HL-60 (cell line): ENCODE measurements around the gene PARL.

ENCODE experiments used
- DNase-seq, 2 experiments: peaks; one replicate each; pipeline ENCODE4 v3.0.0-alpha.2; 2010 to 2020; ENCODE audit warnings: low read depth in 1 of 2, low spot score in 1 of 2
- H3K27ac ChIP-seq: fragments of 250-450 bp; sonication (Bioruptor Pico); replicated peaks from 2 replicates; pipeline ENCODE4 v1.5.1; 2020; ENCODE audit warnings: mild to moderate bottlenecking, moderate library complexity
- H3K27me3 ChIP-seq: fragments of 250-450 bp; sonication (Bioruptor Pico); 2 replicates; pipeline ENCODE4 v1.5.1; 2021; ENCODE audit warnings: mild to moderate bottlenecking, moderate library complexity; ENCODE audit not compliant: insufficient read depth, poor library complexity, severe bottlenecking
- H3K4me3 ChIP-seq: replicated peaks from 2 replicates; pipeline ENCODE4 v1.5.1; 2011; ENCODE audit warnings: mild to moderate bottlenecking, control low read depth, low read length; ENCODE audit not compliant: insufficient read depth
- GABPA ChIP-seq: IDR thresholded peaks from 2 replicates; pipeline ENCODE4 v1.6.1; 2012; ENCODE audit warnings: low read depth
- POLR2AphosphoS5 ChIP-seq: IDR thresholded peaks from 2 replicates; pipeline ENCODE4 v1.6.1; 2012; ENCODE audit warnings: low read depth
- SPI1 ChIP-seq: IDR thresholded peaks from 2 replicates; pipeline ENCODE4 v1.6.1; 2012; ENCODE audit warnings: low read depth, mild to moderate bottlenecking, borderline replicate concordance
- TF ChIP-seq, protein P1 (sequence below): IDR thresholded peaks from 2 replicates; pipeline ENCODE4 v1.6.1; 2012; ENCODE audit warnings: low read depth; ENCODE audit not compliant: insufficient replicate concordance
- TF ChIP-seq, protein P2 (sequence below): IDR thresholded peaks from one replicate; pipeline ENCODE4 v1.5.1; 2011; ENCODE audit warnings: low read length, control low read depth, inconsistent platforms; ENCODE audit not compliant: insufficient read depth

The PARL gene

DNA sequence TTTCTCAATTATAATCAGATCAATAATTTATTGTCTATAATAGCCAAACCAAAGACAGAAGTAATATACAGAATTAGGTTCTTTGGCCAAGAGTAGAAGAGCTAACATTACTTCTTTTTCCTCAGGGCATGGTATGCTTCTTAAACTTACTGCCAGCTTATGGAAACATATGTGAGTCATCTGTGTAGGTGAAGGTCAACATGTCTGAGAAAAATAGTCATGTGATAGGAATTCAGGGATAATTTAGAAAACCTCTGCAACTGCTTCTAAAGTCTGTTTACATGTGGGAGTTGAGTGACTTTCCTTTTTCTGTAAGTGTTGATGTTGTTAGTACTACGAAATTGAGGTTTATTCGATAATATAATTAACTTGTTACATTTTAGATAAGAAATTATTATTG lies 40.1 kb downstream of the PARL start:
- DNase-seq, result no peak
- H3K27me3 ChIP-seq, result no peaks in the 10 kb centered on the region
- TF ChIP-seq SPI1 (no peak), POLR2AphosphoS5 (no peak), GABPA (no peak)
- TF ChIP-seq, protein P1, sequence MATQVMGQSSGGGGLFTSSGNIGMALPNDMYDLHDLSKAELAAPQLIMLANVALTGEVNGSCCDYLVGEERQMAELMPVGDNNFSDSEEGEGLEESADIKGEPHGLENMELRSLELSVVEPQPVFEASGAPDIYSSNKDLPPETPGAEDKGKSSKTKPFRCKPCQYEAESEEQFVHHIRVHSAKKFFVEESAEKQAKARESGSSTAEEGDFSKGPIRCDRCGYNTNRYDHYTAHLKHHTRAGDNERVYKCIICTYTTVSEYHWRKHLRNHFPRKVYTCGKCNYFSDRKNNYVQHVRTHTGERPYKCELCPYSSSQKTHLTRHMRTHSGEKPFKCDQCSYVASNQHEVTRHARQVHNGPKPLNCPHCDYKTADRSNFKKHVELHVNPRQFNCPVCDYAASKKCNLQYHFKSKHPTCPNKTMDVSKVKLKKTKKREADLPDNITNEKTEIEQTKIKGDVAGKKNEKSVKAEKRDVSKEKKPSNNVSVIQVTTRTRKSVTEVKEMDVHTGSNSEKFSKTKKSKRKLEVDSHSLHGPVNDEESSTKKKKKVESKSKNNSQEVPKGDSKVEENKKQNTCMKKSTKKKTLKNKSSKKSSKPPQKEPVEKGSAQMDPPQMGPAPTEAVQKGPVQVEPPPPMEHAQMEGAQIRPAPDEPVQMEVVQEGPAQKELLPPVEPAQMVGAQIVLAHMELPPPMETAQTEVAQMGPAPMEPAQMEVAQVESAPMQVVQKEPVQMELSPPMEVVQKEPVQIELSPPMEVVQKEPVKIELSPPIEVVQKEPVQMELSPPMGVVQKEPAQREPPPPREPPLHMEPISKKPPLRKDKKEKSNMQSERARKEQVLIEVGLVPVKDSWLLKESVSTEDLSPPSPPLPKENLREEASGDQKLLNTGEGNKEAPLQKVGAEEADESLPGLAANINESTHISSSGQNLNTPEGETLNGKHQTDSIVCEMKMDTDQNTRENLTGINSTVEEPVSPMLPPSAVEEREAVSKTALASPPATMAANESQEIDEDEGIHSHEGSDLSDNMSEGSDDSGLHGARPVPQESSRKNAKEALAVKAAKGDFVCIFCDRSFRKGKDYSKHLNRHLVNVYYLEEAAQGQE, result no peak
- TF ChIP-seq, protein P2, sequence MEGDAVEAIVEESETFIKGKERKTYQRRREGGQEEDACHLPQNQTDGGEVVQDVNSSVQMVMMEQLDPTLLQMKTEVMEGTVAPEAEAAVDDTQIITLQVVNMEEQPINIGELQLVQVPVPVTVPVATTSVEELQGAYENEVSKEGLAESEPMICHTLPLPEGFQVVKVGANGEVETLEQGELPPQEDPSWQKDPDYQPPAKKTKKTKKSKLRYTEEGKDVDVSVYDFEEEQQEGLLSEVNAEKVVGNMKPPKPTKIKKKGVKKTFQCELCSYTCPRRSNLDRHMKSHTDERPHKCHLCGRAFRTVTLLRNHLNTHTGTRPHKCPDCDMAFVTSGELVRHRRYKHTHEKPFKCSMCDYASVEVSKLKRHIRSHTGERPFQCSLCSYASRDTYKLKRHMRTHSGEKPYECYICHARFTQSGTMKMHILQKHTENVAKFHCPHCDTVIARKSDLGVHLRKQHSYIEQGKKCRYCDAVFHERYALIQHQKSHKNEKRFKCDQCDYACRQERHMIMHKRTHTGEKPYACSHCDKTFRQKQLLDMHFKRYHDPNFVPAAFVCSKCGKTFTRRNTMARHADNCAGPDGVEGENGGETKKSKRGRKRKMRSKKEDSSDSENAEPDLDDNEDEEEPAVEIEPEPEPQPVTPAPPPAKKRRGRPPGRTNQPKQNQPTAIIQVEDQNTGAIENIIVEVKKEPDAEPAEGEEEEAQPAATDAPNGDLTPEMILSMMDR, result no peak
- H3K4me3 ChIP-seq, result no peak overlapping the region
- no peak overlapping the region for H3K27ac ChIP-seq

DNA sequence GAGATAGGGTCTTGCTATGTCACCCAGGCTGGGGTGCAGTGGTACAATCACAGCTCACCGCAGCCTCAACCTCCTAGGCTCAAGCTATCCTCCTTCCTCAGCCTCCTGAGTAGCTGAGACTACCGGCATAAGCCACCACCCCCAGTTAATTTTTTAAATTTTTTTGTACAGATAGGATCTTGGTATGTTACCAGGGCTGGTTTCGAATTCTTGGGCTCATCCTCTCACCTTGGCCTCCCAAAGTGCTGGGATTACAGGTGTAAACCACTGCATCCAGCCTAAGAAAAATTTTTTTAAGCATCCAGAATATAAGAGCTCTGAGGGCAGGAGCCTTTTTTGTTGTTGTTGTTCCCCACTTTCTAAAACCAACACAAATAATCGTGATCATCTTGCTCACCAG lies 44.9 kb downstream of the PARL start:
- no peak overlapping the region for H3K27ac ChIP-seq
- no peaks in the 10 kb centered on the region for H3K27me3 ChIP-seq
- TF ChIP-seq, protein P1, result no peak
- TF ChIP-seq, protein P2, result no peak
- no peak for TF ChIP-seq GABPA
- no peak for TF ChIP-seq POLR2AphosphoS5
- no peak for TF ChIP-seq SPI1
- no peak for DNase-seq
- H3K4me3 ChIP-seq, result no peak overlapping the region

DNA sequence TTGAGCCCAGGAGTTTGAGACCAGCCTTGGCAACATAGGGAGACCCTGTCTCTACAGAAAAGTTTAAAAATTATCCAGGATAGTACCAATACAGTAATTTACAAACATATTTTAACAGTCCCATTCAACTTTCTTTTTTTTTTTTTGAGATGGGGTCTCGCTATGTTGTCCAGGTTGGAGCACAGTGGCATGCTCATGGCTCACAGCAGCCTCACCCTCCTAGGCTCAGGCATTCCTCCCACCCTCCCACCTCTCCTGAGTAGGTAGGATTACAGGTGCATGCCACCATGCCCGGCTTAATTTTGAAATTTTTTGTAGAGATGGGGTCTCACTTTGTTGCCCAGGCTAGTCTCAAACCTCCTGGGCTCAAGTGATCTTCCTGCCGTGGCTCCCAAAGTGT lies 46.8 kb downstream of the PARL start:
- no peak overlapping the region for H3K4me3 ChIP-seq
- DNase-seq, result no peak
- no peak for TF ChIP-seq POLR2AphosphoS5
- TF ChIP-seq, protein P1, result no peak
- TF ChIP-seq, protein P2, result no peak
- no peak for TF ChIP-seq SPI1
- TF ChIP-seq GABPA, result no peak
- H3K27ac ChIP-seq, result no peak overlapping the region
- no peaks in the 10 kb centered on the region for H3K27me3 ChIP-seq
